Liver (tissue), 3 donors: ENCODE measurements around the gene COL4A1.

Experiments used
- CTCF ChIP-seq: fragments of 150-350 bp; IDR thresholded peaks from 2 replicates; pipeline ENCODE4 v1.5.1; 2017; ENCODE audit warnings: improper control_type of control experiment, low read depth, low read length; ENCODE audit not compliant: missing input control
- FOXA1 ChIP-seq: IDR thresholded peaks from 2 replicates; pipeline ENCODE4 v1.6.1; 2016; ENCODE audit warnings: antibody characterized with exemption
- GABPA ChIP-seq, 2 donors: IDR thresholded peaks in 1 of 2; conservative IDR thresholded peaks in 1 of 2; 2 replicates each; pipeline ENCODE4 v1.6.1; 2016; ENCODE audit warnings: antibody characterized with exemption in 2 of 2, mild to moderate bottlenecking in 1 of 2, moderate library complexity in 1 of 2
- HNF4G ChIP-seq: IDR thresholded peaks from 2 replicates; pipeline ENCODE4 v1.6.1; 2016; ENCODE audit warnings: antibody characterized with exemption
- JUND ChIP-seq, 2 donors: IDR thresholded peaks; 2 replicates each; pipeline ENCODE4 v1.6.1; 2016; ENCODE audit warnings: antibody characterized with exemption in 2 of 2
- NR2F2 ChIP-seq: IDR thresholded peaks from 2 replicates; pipeline ENCODE4 v1.6.1; 2016; ENCODE audit warnings: antibody characterized with exemption
- RAD21 ChIP-seq, 2 donors: IDR thresholded peaks; 2 replicates each; pipeline ENCODE4 v1.6.1; 2016; ENCODE audit warnings: antibody characterized with exemption in 2 of 2, mild to moderate bottlenecking in 2 of 2
- REST ChIP-seq: IDR thresholded peaks from 2 replicates; pipeline ENCODE4 v1.6.1; 2016; ENCODE audit warnings: antibody characterized with exemption, mild to moderate bottlenecking
- RXRA ChIP-seq, 2 donors: IDR thresholded peaks; 2 replicates each; pipeline ENCODE4 v1.6.1; 2017 to 2018; ENCODE audit warnings: antibody characterized with exemption in 2 of 2, mild to moderate bottlenecking in 1 of 2
- SP1 ChIP-seq: IDR thresholded peaks from 2 replicates; pipeline ENCODE4 v1.6.1; 2018; ENCODE audit warnings: antibody characterized with exemption, mild to moderate bottlenecking
- TAF1 ChIP-seq: conservative IDR thresholded peaks from 2 replicates; pipeline ENCODE4 v1.6.1; 2016; ENCODE audit warnings: antibody characterized with exemption, mild to moderate bottlenecking
- YY1 ChIP-seq: IDR thresholded peaks from 2 replicates; pipeline ENCODE4 v1.6.1; 2016; ENCODE audit warnings: antibody characterized with exemption, mild to moderate bottlenecking
- TF ChIP-seq, protein P1 (sequence below): IDR thresholded peaks from 2 replicates; pipeline ENCODE4 v1.6.1; 2016; ENCODE audit warnings: antibody characterized with exemption
- TF ChIP-seq, protein P2 (sequence below): IDR thresholded peaks from 2 replicates; pipeline ENCODE4 v1.6.1; 2016; ENCODE audit warnings: antibody characterized with exemption
- donor health status: healthy.
- donor health status: healthy.

GRCh38 chr13:110115591-110115990 is 191.4 kb downstream of the COL4A1 start:
- TF ChIP-seq, protein P1, sequence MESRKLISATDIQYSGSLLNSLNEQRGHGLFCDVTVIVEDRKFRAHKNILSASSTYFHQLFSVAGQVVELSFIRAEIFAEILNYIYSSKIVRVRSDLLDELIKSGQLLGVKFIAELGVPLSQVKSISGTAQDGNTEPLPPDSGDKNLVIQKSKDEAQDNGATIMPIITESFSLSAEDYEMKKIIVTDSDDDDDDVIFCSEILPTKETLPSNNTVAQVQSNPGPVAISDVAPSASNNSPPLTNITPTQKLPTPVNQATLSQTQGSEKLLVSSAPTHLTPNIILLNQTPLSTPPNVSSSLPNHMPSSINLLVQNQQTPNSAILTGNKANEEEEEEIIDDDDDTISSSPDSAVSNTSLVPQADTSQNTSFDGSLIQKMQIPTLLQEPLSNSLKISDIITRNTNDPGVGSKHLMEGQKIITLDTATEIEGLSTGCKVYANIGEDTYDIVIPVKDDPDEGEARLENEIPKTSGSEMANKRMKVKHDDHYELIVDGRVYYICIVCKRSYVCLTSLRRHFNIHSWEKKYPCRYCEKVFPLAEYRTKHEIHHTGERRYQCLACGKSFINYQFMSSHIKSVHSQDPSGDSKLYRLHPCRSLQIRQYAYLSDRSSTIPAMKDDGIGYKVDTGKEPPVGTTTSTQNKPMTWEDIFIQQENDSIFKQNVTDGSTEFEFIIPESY: no peak
- TF ChIP-seq CTCF (no peak), FOXA1 (no peak), SP1 (no peak), JUND (IDR thresholded peaks at IDR 0.05) (no peak), RXRA (IDR thresholded peaks at IDR 0.05) (no peak), TAF1 (no peak), REST (no peak), GABPA (IDR thresholded peaks at IDR 0.05 in 1 of 2, conservative IDR thresholded peaks at IDR 0.05 in 1 of 2) (no peak), NR2F2 (no peak), HNF4G (no peak), RAD21 (IDR thresholded peaks at IDR 0.05) (no peak), YY1 (no peak)
- TF ChIP-seq, protein P2, sequence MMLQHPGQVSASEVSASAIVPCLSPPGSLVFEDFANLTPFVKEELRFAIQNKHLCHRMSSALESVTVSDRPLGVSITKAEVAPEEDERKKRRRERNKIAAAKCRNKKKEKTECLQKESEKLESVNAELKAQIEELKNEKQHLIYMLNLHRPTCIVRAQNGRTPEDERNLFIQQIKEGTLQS: no peak
